Muscle of arm (tissue), 12 donors: ENCODE data around the gene SLC7A1. TPM values are rescaled to one million over a fixed set of nuclear protein-coding genes. Genes with fewer than 3 reads are reported as not detected.

Experiments used
- DNase-seq: peaks from one replicate; pipeline ENCODE4 v3.0.0-alpha.2; 2013
- polyA plus RNA-seq, 12 donors: library from polyadenylated mRNA; unstranded; fragments of 120-200 nt; gene quantifications; one replicate each; pipeline ENCODE4 v1.2.1, GENCODE V29; 2013; ENCODE audit not compliant: insufficient read length in 12 of 12

SLC7A1 gene
- polyA plus RNA-seq, 12 donors: 7.2 to 17.3 (median 9.2) TPM; not detected in 1

GRCh38 chr13:29513002-29513980, 82.2 kb downstream of the SLC7A1 start:
- DNase-seq: no peak

- no peak for DNase-seq
Measured at GRCh38 chr13:29511980-29512379, 83.5 kb downstream of the SLC7A1 start.

- no peak for DNase-seq
Measured at GRCh38 chr13:29511106-29511796, 84.2 kb downstream of the SLC7A1 start.

- no peak for DNase-seq
Measured at GRCh38 chr13:29510651-29511084, 84.8 kb downstream of the SLC7A1 start.

- DNase-seq: no peak
Measured at GRCh38 chr13:29509999-29510589, 85.4 kb downstream of the SLC7A1 start.

GRCh38 chr13:29508876-29509252, 86.6 kb downstream of the SLC7A1 start:
- no peak for DNase-seq

- DNase-seq: peak; percentile 92
Measured at GRCh38 chr13:29508130-29508875, 87.2 kb downstream of the SLC7A1 start.

- peak; percentile 44 for DNase-seq
Measured at GRCh38 chr13:29507356-29507755, 88.1 kb downstream of the SLC7A1 start.

- DNase-seq: no peak
Measured at GRCh38 chr13:29505950-29506349, 89.5 kb downstream of the SLC7A1 start.

GRCh38 chr13:29505511-29505910, 90.0 kb downstream of the SLC7A1 start:
- no peak for DNase-seq

GRCh38 chr13:29504691-29505090, 90.8 kb downstream of the SLC7A1 start:
- no peak for DNase-seq

- DNase-seq: no peak
Measured at GRCh38 chr13:29503041-29503837, 92.2 kb downstream of the SLC7A1 start.

GRCh38 chr13:29502391-29503008, 93.0 kb downstream of the SLC7A1 start:
- no peak for DNase-seq

- DNase-seq: no peak
Measured at GRCh38 chr13:29501674-29502073, 93.8 kb downstream of the SLC7A1 start.

GRCh38 chr13:29500386-29500785, 95.1 kb downstream of the SLC7A1 start:
- no peak for DNase-seq

GRCh38 chr13:29499506-29500165, 95.9 kb downstream of the SLC7A1 start:
- DNase-seq: no peak

GRCh38 chr13:29498426-29499040, 97.0 kb downstream of the SLC7A1 start:
- no peak for DNase-seq

GRCh38 chr13:29497137-29497654, 98.3 kb downstream of the SLC7A1 start:
- DNase-seq: peak; percentile 80

- DNase-seq: no peak
Measured at GRCh38 chr13:29496241-29496712, 99.2 kb downstream of the SLC7A1 start.
